Measurements from ENCODE around the gene GOLGA6L7.
"Not testable (repeated sequence)": the region's sequence is repeated elsewhere in the genome, so short reads cannot be mapped to it uniquely, and the experiment has no call there.

Gene GOLGA6L7

DNA sequence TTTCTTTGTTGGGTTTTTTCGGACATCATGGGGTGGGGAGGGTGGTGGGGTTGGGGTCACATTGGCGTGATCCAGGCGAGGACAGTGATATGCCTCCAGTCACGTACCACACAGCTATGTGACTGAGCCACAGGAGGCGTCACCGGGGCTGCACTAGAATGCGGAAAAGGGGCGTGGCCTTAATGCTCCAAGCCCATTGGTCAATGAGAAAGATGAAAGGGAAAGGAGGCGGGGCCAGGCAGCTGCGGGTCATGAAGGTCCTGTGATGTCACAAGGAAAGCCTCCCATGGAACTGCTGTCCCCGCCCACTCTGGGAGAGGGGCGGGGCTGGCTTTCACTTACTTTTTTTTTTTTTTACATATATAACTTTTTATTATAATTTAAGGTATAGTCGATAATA is at the start of gene GOLGA6L7:
Gene GOLGA6L7 (minus strand): TSS at position 124 of the 400 bp plus-strand sequence. CDS start 95 bp downstream, at position 29.
- DNase-seq (ENCODE audit: low read depth); H3K4me3 ChIP-seq (ENCODE audit: control insufficient read depth, low read depth, low read length): not testable (repeated sequence)

DNA sequence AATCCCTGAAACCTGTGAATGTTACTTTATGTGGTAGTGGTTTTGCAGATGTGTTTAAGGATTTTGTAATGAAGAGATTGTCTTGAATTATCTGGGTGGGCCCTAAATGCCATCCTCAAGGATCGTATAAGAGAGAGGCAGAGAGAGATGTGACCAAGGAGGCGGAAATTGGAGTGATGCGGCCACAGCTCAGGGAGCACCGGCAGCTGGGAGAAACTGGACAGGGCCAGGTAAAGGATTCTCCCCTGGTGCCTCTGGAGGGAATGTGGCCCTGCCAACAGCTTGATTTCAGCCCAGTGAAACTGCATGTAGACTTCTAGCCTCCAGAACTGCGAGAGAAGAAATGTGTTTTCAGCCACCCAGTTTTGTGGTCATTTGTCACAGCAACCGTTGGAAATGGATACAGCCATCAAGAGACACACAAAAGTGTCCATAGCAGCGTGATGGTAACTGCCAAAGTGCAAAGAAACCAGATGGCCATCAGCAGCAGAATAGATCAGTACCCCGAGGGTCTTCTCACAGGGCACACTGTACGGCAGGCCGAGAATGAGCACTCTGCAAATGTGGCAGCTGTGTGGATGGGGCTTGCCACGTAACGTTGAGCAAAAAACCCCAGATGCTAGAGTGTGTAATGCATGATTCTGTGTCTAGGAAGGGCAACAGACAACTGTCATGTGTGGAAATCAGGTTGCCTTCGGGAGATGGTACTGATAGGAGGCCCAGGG is 49.6 kb upstream of the GOLGA6L7 start:
- DNase-seq (ENCODE audit: low read depth), result no peak
- no peak overlapping the region for H3K4me3 ChIP-seq (ENCODE audit: control insufficient read depth, low read depth, low read length)
- TF ChIP-seq CTCF (IDR thresholded peaks at IDR 0.05; ENCODE audit: control insufficient read depth, insufficient read depth, low read depth, low read length, missing control alignments), result no peak

GRCh38 chr15:28896951-28897350 is 48.5 kb upstream of the GOLGA6L7 start:
- no peak overlapping the region for H3K4me3 ChIP-seq (ENCODE audit: control insufficient read depth, low read depth, low read length)
- no peak for TF ChIP-seq CTCF (IDR thresholded peaks at IDR 0.05; ENCODE audit: control insufficient read depth, insufficient read depth, low read depth, low read length, missing control alignments)

DNA sequence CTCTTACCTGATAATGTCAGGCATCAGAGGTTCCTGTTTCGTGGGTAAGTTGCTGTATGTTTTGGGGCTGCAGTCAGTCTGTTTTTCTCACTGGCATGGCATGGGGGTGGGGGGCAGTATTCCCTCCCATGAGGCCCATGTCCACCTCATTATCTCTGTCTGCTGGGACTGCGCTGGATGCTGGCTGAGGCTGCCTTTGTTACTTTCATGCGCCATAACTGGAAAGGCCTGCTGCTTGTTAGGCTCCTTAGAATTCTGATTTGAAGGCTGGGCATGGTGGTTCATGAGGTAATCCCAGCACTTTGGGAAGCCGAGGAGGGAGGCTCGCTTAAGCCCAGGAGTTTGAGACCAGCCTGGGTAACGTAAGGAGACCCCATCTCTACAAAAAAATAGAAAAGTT is 47.1 kb upstream of the GOLGA6L7 start:
- no peak overlapping the region for H3K4me3 ChIP-seq (ENCODE audit: control insufficient read depth, low read depth, low read length)
- TF ChIP-seq CTCF (IDR thresholded peaks at IDR 0.05; ENCODE audit: control insufficient read depth, insufficient read depth, low read depth, low read length, missing control alignments), result no peak
- no peak for DNase-seq (ENCODE audit: low read depth)

More at GRCh38 chr15:28896951-28897350, 48.5 kb upstream of the GOLGA6L7 start:
- peak; percentile 76 for DNase-seq (ENCODE audit: low read depth)

GRCh38 chr15:28895146-28895545 is 46.7 kb upstream of the GOLGA6L7 start:
- no peak for DNase-seq (ENCODE audit: low read depth)
- TF ChIP-seq CTCF (IDR thresholded peaks at IDR 0.05; ENCODE audit: control insufficient read depth, insufficient read depth, low read depth, low read length, missing control alignments), result no peak
- no peak overlapping the region for H3K4me3 ChIP-seq (ENCODE audit: control insufficient read depth, low read depth, low read length)

DNA sequence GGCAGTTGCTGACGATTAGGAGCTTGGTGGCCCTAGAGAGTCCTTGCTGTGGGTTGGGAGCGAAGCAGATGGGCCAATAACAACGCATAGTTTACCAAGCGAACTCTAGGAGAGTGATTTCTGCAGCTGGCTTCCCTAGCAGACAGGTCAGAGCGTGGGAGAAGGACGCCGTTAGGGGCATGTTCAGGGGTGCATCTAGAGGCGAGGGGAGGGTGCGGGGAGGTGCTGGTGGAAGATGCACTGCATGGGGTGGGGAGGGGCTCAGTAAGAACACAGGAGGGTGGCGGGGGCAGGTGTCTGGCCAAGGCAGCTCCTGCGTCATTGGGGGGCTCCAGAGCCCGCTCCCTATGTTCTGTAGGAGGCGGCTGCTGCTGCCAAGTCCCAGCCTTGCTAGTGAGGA is 46.2 kb upstream of the GOLGA6L7 start:
- DNase-seq (ENCODE audit: low read depth), result no peak
- TF ChIP-seq CTCF (IDR thresholded peaks at IDR 0.05; ENCODE audit: control insufficient read depth, insufficient read depth, low read depth, low read length, missing control alignments), result no peak
- no peak overlapping the region for H3K4me3 ChIP-seq (ENCODE audit: control insufficient read depth, low read depth, low read length)

DNA sequence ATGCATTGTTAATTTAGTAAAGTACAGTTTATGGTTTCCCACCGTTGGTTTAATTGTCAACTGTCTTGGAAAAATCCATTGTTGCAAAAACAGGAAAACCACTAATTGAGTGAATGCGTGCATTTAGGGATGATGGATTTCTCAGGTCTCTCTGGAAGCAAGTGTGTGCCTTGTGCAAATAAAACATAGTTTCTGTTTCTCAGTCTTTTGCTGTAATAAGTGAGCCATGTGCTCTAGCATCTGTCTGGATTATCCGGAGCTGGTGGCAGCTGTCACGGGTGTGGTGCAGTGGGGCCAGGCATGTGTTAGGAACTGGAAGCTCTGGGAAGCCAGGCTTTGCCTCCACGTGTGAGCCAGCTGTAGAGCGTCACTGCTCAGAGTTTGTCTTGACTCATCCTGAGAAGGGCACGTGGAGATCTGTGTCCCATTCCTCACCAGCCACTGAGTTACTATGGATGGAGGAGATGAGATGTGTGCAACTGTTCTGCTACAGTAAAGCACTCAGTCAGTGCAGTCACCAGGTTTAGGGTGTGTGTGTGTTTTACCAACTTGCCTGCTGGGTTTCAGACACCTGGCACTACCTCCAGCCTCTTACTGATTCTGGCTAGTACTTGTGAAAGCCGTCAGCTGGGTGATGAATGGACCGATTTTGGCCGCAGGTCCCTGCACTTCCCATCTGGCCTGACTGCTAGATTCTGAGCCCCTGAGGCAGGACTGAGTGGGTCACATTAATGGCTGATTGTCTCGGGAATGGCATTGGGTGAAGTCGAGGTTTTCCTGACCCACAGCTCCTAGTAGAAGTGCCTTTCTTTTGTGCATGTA is 44.6 kb upstream of the GOLGA6L7 start:
- H3K4me3 ChIP-seq (ENCODE audit: control insufficient read depth, low read depth, low read length), result no peak overlapping the region
- no peak for TF ChIP-seq CTCF (IDR thresholded peaks at IDR 0.05; ENCODE audit: control insufficient read depth, insufficient read depth, low read depth, low read length, missing control alignments)
- no peak for DNase-seq (ENCODE audit: low read depth)

Measured in AG09309 (cell line).